SU-DHL-6 (cell line): ENCODE measurements around the gene ST7L.

Source experiments
- H2AFZ ChIP-seq: fragments of 200-600 bp; sonication (generic); 2 replicates; pipeline ENCODE4 v1.6.1; 2014; ENCODE audit warnings: low read depth, mild to moderate bottlenecking, moderate library complexity, mixed read lengths, antibody characterized with exemption, low read length; ENCODE audit not compliant: severe bottlenecking
- H3F3A ChIP-seq: fragments of 200-600 bp; shearing (Covaris generic); 2 replicates; pipeline ENCODE4 v1.6.0; 2016; ENCODE audit warnings: antibody characterized with exemption, mild to moderate bottlenecking; ENCODE audit not compliant: insufficient read depth
- H3K27ac ChIP-seq: fragments of 200-600 bp; sonication (generic); 2 replicates; pipeline ENCODE4 v1.5.1; 2016; ENCODE audit warnings: low read depth, mild to moderate bottlenecking, low read length, moderate library complexity, mixed read lengths
- H3K27me3 ChIP-seq: fragments of 200-600 bp; sonication (generic), shearing (Covaris generic); 2 replicates; pipeline ENCODE4 v1.6.0; 2014; ENCODE audit warnings: mild to moderate bottlenecking, low read length
- H3K36me3 ChIP-seq: fragments of 200-600 bp; sonication (generic); 2 replicates; pipeline ENCODE4 v1.6.1; 2014; ENCODE audit warnings: mild to moderate bottlenecking, low read length, mixed read lengths
- H3K4me2 ChIP-seq: fragments of 300-600, 200-600 bp; shearing (Covaris generic), sonication (generic); 2 replicates; pipeline ENCODE4 v1.6.0; 2014; ENCODE audit warnings: low read length, low read depth, mild to moderate bottlenecking; ENCODE audit not compliant: poor library complexity, severe bottlenecking
- H3K4me3 ChIP-seq: fragments of 200-600 bp; sonication (generic); 2 replicates; pipeline ENCODE4 v1.5.1; 2014; ENCODE audit warnings: antibody characterized with exemption, low read length, mild to moderate bottlenecking, mixed read lengths; ENCODE audit not compliant: insufficient read depth, poor library complexity, severe bottlenecking
- H3K79me2 ChIP-seq: fragments of 200-600 bp; sonication (generic); 2 replicates; pipeline ENCODE4 v1.6.1; 2014; ENCODE audit warnings: mild to moderate bottlenecking, low read length, moderate library complexity; ENCODE audit not compliant: insufficient read depth
- H3K9ac ChIP-seq: fragments of 200-600 bp; sonication (generic); 2 replicates; pipeline ENCODE4 v1.7.0; 2014; ENCODE audit warnings: mild to moderate bottlenecking, low read length
- H3K9me2 ChIP-seq: fragments of 200-600 bp; sonication (generic); replicated peaks from 2 replicates; pipeline ENCODE4 v1.6.1; 2014; ENCODE audit warnings: low read length; ENCODE audit not compliant: insufficient read depth
- H3K9me3 ChIP-seq: fragments of 200-600 bp; sonication (generic); 2 replicates; pipeline ENCODE4 v1.6.1; 2014; ENCODE audit warnings: low read length, mixed read lengths; ENCODE audit not compliant: insufficient read depth
- H4K20me1 ChIP-seq: fragments of 200-600 bp; sonication (generic); 2 replicates; pipeline ENCODE4 v1.6.1; 2014; ENCODE audit warnings: low read depth, mild to moderate bottlenecking, antibody characterized with exemption, low read length, moderate library complexity, mixed read lengths
- EZH2phosphoT487 ChIP-seq: fragments of 200-600 bp; sonication (generic), shearing (Covaris generic); conservative IDR thresholded peaks from 2 replicates; pipeline ENCODE4 v1.6.1; 2018; ENCODE audit warnings: mild to moderate bottlenecking, antibody characterized with exemption, low read length, moderate library complexity, mixed read lengths
- TF ChIP-seq, protein P1 (sequence below): fragments of 200-600 bp; sonication (generic); IDR thresholded peaks from one replicate; pipeline ENCODE4 v1.5.1; 2017; ENCODE audit warnings: antibody characterized with exemption, mild to moderate bottlenecking, low read length, moderate library complexity; ENCODE audit not compliant: insufficient read depth, poor library complexity, severe bottlenecking

The ST7L gene

DNA sequence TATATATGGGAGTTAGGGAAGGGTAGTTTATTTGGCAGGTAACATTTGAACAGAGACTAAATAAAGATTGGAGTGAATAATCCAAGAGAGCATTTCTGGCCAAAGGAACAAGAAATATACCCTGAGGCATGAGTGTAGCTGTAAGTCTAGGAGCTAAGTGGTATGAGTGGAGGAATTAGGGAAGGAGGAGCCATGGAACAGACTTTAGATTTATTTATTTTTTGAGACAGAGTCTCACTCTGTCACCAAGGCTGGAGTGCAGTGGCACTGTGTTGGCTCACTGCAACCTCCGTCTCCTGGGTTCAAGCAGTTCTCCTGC, 19.1 kb upstream of the ST7L start:
- Histone ChIP-seq H3K4me3 (no peak overlapping the region), H3K27ac (no peak overlapping the region), H3K27me3 (no peaks in the 10 kb centered on the region), H3F3A (peaks cover 10% of the 10 kb centered on the region; the same call in 1 of the 2 replicates), H3K79me2 (peaks cover 86% of the 10 kb centered on the region), H3K36me3 (peaks cover 11% of the 10 kb centered on the region; the same call in 1 of the 2 replicates), H4K20me1 (peaks cover 54% of the 10 kb centered on the region), H3K9me3 (no peaks in the 10 kb centered on the region), H3K9ac (no peak overlapping the region), H2AFZ (no peak overlapping the region), H3K4me2 (no peak overlapping the region), H3K9me2 (no peaks in the 10 kb centered on the region)
- TF ChIP-seq, protein P1, sequence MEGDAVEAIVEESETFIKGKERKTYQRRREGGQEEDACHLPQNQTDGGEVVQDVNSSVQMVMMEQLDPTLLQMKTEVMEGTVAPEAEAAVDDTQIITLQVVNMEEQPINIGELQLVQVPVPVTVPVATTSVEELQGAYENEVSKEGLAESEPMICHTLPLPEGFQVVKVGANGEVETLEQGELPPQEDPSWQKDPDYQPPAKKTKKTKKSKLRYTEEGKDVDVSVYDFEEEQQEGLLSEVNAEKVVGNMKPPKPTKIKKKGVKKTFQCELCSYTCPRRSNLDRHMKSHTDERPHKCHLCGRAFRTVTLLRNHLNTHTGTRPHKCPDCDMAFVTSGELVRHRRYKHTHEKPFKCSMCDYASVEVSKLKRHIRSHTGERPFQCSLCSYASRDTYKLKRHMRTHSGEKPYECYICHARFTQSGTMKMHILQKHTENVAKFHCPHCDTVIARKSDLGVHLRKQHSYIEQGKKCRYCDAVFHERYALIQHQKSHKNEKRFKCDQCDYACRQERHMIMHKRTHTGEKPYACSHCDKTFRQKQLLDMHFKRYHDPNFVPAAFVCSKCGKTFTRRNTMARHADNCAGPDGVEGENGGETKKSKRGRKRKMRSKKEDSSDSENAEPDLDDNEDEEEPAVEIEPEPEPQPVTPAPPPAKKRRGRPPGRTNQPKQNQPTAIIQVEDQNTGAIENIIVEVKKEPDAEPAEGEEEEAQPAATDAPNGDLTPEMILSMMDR: no peak
- no peak for TF ChIP-seq EZH2phosphoT487

DNA sequence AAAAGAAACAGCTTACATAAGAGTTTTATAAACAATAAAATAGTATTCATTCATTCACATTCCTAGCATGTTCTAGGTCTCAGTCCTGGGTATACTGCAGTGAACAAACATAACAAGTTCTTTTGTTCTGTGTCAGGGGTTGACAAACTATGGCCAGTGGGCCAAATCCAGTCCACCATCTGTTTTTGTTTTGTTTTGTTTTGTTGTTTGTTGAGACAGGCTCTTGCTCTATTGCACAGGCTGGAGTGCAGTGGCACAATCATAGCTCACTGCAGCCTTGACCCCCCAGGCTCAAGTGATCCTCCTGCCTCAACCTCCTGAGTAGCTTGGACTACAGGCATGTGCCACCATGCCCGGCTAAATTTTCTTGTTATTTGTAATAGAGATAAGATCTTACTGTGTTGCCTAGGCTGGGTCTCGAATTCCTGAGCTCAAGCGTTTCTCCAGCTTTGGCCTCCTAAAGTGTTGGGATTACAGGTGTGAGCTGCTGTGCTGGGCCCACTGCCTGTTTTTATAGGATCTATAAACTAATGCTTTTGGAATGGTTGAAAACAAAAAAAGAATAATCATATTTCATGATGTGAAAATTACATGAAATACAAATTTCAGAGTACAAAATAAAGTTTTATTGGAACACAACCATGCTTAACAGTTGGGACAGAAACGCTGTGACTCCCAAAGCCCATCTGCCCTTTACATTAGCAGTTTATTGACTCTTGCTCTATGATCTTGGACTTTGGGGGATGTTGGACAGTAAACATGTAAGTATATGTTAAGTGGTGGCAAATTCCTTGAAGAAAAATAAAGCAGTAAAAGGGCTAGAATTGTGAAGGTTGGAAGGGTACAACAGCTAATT, 18.5 kb upstream of the ST7L start:
- peaks cover 53% of the 10 kb centered on the region for H4K20me1 ChIP-seq

DNA sequence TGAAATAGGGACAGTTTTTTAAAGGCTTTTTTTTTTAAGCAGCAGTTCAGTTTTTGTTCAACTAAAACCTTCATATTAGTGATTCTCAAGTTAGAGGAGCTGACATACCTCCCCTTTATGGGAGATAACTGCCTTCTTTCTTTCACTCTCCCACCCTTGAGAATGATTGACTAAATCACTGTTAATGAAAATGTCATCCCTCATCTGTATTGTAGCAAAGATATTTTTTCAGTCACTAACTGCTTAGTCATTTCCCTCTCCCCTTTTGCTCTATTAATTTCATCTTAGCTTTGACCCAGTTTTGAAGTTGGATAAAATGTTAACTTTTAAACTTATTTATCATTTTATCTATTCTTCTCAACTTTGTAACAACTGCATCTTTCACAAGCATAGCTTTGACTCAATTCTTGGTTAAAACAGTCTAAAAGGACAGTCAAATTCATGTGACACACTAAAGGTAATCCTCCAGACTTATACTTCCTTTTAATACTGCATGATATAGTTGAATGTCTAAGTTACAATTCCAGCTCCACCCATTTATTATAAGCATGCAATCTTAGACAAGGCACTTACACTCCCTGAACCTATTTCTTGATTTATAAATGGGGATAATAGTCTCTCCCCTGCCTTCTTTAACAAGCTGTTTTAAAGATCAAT, 17.8 kb upstream of the ST7L start:
- no peaks in the 10 kb centered on the region for H3K27me3 ChIP-seq
- H4K20me1 ChIP-seq: peaks cover 58% of the 10 kb centered on the region
- TF ChIP-seq EZH2phosphoT487: no peak
- TF ChIP-seq, protein P1: no peak
- peaks cover 13% of the 10 kb centered on the region; the same call in 1 of the 2 replicates for H3K36me3 ChIP-seq
- peaks cover 86% of the 10 kb centered on the region for H3K79me2 ChIP-seq
- no peak overlapping the region for H2AFZ ChIP-seq
- no peak overlapping the region for H3K4me3 ChIP-seq
- peaks cover 15% of the 10 kb centered on the region; the same call in 1 of the 2 replicates for H3F3A ChIP-seq
- no peak overlapping the region for H3K9ac ChIP-seq
- H3K9me3 ChIP-seq: no peaks in the 10 kb centered on the region
- H3K4me2 ChIP-seq: peak overlapping the region; percentile 1
- no peaks in the 10 kb centered on the region for H3K9me2 ChIP-seq
- H3K27ac ChIP-seq: 0 out of 2 replicates have a peak overlapping the region, but pooled peaks have one; percentile 16

More for the DNA sequence above, 18.5 kb upstream of the ST7L start:
- Histone ChIP-seq H3F3A (peaks cover 15% of the 10 kb centered on the region; the same call in 1 of the 2 replicates), H3K9me2 (no peaks in the 10 kb centered on the region), H3K4me2 (no peak overlapping the region), H3K9ac (no peak overlapping the region), H3K4me3 (no peak overlapping the region), H2AFZ (no peak overlapping the region), H3K27ac (no peak overlapping the region), H3K9me3 (no peaks in the 10 kb centered on the region), H3K36me3 (peaks cover 12% of the 10 kb centered on the region; the same call in 1 of the 2 replicates), H3K27me3 (no peaks in the 10 kb centered on the region), H3K79me2 (peaks cover 86% of the 10 kb centered on the region)
- no peak for TF ChIP-seq EZH2phosphoT487
- TF ChIP-seq, protein P1: no peak
